Measurements from ENCODE around the gene DNAJC16. TPM values are rescaled to one million over a fixed set of nuclear protein-coding genes. Genes with fewer than 3 reads are reported as not detected.
A peak's percentile ranks its signal among the peaks of the same experiment; 100 is the strongest.

DNAJC16 gene
- total RNA-seq, 1 experiment from 2014 or later, result 20.7 TPM

DNA sequence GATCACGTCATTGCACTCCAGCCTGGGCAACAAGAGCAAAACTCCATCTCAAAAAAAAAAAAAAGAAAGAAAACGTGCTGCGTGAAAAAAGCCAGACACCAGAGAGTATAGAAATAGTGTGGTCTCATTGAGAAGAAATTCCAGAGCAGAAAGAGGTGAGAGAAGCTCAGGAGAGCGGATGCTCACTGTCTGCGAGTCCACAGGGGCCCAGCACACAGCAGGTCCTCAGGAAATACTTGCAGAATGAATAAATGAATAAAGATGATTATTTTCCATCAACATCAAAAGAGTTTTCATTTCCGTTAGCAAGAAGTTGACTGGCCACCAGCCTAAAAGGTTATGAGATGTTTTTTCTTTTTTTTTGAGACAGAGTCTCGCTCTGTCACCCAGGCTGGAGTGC is 17.1 kb upstream of the DNAJC16 start:
- peaks cover 11% of the 10 kb centered on the region; the same call in 1 of the 2 replicates for H3K4me1 ChIP-seq (ENCODE audit: insufficient read depth, low read length)
- no peak overlapping the region for H3K9ac ChIP-seq (ENCODE audit: extremely low read depth, insufficient read length, low read length)
- peaks cover 6 to 29% (median 12%) of the 10 kb centered on the region in 3 experiments; a peak in 6 of 7 replicates for H3K36me3 Mint-ChIP-seq (ENCODE audit: insufficient read depth in 1 of 3, low read depth in 3 of 3)
- H3K27ac ChIP-seq (ENCODE audit: insufficient read length, low read depth, low read length), result peak overlapping the region; percentile 80
- no peak overlapping the region for H4K8ac ChIP-seq (replicated peaks; ENCODE audit: insufficient read length, low read depth, low read length)
- H3K14ac ChIP-seq (ENCODE audit: insufficient read depth, low read length), result no peak overlapping the region
- TF ChIP-seq, protein P1, sequence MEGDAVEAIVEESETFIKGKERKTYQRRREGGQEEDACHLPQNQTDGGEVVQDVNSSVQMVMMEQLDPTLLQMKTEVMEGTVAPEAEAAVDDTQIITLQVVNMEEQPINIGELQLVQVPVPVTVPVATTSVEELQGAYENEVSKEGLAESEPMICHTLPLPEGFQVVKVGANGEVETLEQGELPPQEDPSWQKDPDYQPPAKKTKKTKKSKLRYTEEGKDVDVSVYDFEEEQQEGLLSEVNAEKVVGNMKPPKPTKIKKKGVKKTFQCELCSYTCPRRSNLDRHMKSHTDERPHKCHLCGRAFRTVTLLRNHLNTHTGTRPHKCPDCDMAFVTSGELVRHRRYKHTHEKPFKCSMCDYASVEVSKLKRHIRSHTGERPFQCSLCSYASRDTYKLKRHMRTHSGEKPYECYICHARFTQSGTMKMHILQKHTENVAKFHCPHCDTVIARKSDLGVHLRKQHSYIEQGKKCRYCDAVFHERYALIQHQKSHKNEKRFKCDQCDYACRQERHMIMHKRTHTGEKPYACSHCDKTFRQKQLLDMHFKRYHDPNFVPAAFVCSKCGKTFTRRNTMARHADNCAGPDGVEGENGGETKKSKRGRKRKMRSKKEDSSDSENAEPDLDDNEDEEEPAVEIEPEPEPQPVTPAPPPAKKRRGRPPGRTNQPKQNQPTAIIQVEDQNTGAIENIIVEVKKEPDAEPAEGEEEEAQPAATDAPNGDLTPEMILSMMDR (conservative IDR thresholded peaks at IDR 0.05), result no peak
- H4K91ac ChIP-seq (ENCODE audit: insufficient read length, low read depth, low read length), result no peak overlapping the region
- no peak overlapping the region for H2AFZ ChIP-seq (ENCODE audit: low read length)
- H3K23ac ChIP-seq (ENCODE audit: insufficient read length, low read depth, low read length), result no peak overlapping the region
- H3K27me3 ChIP-seq (ENCODE audit: insufficient read depth, low read length), result no peaks in the 10 kb centered on the region
- no peak for DNase-seq
- H3K23me2 ChIP-seq (ENCODE audit: insufficient read length, low read depth, low read length, poor library complexity, severe bottlenecking), result no peaks in the 10 kb centered on the region
- H4K20me1 ChIP-seq (ENCODE audit: control insufficient read depth, insufficient read depth, insufficient read length), result no peaks in the 10 kb centered on the region
- H3K4me3 Mint-ChIP-seq, result peak overlapping the region in 1 of 2 experiments; percentile 22; a peak in 1 of 5 replicates
- H3K9me3 Mint-ChIP-seq, result no peaks in the 10 kb centered on the region
- peaks cover 35 to 52% of the 10 kb centered on the region in 2 experiments for H3K4me1 Mint-ChIP-seq
- no peak overlapping the region for H3K18ac ChIP-seq (ENCODE audit: insufficient read length, low read depth, low read length)
- no peak overlapping the region for H3K4me2 ChIP-seq (ENCODE audit: insufficient read depth, insufficient read length, low read length)
- WGBS (ENCODE audit: extremely low coverage, insufficient read length, low lambda C conversion rate), result no CpG with 5 or more reads among the region's 7 CpGs
- no peak overlapping the region for H2BK120ac ChIP-seq (ENCODE audit: low read depth, low read length, poor library complexity, severe bottlenecking)
- H2AK5ac ChIP-seq (ENCODE audit: insufficient read length, low read length), result no peak overlapping the region
- H3K27ac Mint-ChIP-seq, result peak overlapping the region; percentile 85 to 99 (median 89); a peak in 6 of 7 replicates
- no peak overlapping the region for H3T11ph ChIP-seq (ENCODE audit: low read length)
- H2BK5ac ChIP-seq (ENCODE audit: insufficient read length, low read length), result no peak overlapping the region
- no peaks in the 10 kb centered on the region for H3K9me3 ChIP-seq (ENCODE audit: control insufficient read depth, low read depth, low read length)
- no peak overlapping the region for H2BK15ac ChIP-seq (ENCODE audit: low read depth, low read length)
- no peaks in the 10 kb centered on the region for H3K79me1 ChIP-seq (ENCODE audit: insufficient read depth, low read depth, low read length, poor library complexity, severe bottlenecking)
- H4K5ac ChIP-seq (ENCODE audit: insufficient read length, low read depth, low read length), result no peak overlapping the region
- H3K56ac ChIP-seq (ENCODE audit: insufficient read length, low read depth, low read length), result no peak overlapping the region
- H3K27me3 Mint-ChIP-seq (ENCODE audit: low read depth), result no peaks in the 10 kb centered on the region
- H3K79me2 ChIP-seq (ENCODE audit: insufficient read depth, low read length), result no peaks in the 10 kb centered on the region
- no peak overlapping the region for H2BK20ac ChIP-seq (ENCODE audit: low read depth, low read length, poor library complexity, severe bottlenecking)
- H2BK12ac ChIP-seq (ENCODE audit: insufficient read length, low read depth, low read length), result no peak overlapping the region
- no peak overlapping the region for H3K4ac ChIP-seq (ENCODE audit: low read depth, low read length)

Data from H9 (cell line).